HG03565 (cell line): ENCODE data around the gene FITM1.
"Not testable (repeated sequence)": the region's sequence is repeated elsewhere in the genome, so short reads cannot be mapped to it uniquely, and the experiment has no call there.

Experiments used
- ATAC-seq: cut with Tn5 transposase; IDR thresholded peaks from one replicate; pipeline ENCODE4 v1.9.1; 2021; ENCODE audit warnings: mild to moderate bottlenecking, moderate library complexity; ENCODE audit not compliant: unreplicated experiment

FITM1 gene

GRCh38 chr14:24098229-24098926 is 32.1 kb upstream of the FITM1 start:
- no peak for ATAC-seq

GRCh38 chr14:24098927-24099813 is 31.3 kb upstream of the FITM1 start:
- ATAC-seq: no peak

DNA sequence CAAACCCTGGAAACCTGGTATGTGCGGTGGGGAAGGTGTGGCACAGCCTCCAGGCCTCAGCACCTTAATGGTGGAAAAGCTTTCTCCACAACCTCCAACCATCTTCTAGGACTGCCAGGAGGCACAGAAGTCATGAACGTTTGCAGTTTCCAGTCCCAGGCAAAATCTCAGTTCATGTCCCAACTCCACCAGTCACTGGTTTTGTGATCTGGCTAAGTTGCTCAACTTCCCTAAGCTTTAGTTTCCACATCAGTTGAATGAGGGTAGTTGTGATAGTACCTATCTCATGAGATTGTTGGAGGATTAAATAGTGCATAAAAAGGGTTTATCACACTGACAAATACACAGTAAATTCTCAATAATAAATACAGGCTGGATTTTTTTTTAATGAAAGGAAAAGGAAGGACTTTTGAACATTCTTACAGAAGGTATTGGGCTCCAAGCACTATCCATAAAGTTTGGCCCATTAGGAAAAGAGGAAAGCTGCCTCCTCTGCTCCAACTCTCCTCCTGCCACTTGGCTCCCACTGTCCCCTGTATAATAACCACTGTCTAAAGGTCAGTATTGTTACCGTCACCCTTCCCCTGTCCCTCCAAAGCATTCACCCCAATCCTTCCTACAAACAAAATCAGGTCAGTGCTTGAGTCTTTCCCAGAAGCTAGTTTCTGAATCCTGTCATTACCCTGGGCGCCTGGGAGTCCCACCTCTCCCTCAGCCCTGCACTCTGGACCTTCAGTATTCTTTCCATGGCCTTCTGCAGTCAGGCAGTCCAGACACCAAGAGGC is 30.1 kb upstream of the FITM1 start:
- ATAC-seq: no peak

DNA sequence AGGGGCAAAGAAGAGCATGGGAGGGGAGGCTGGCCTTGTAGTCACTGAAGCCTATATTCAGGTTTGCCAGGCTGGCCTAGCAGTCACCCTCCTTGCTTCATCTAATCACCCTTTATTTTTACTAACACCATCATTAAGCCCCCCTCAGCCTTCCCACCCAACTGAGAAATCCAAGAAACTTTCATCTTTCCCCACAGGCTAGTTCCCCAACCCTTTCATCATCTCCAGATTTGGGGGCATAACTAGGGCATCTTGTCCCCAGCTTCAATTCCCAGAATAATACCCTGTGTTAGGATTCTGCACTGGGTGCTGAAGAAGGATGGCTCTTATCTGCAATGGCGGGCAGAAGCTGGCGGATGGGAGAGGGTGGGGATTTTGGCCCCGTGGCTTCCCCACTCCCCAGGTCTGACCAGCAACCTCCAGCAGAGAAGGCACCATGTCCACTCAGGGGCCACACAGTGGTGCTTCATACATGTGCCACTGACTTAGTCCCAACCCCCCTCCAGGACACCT is 29.4 kb upstream of the FITM1 start:
- ATAC-seq: no peak

- ATAC-seq: no peak
Observed at GRCh38 chr14:24102357-24103048, 28.0 kb upstream of the FITM1 start.

DNA sequence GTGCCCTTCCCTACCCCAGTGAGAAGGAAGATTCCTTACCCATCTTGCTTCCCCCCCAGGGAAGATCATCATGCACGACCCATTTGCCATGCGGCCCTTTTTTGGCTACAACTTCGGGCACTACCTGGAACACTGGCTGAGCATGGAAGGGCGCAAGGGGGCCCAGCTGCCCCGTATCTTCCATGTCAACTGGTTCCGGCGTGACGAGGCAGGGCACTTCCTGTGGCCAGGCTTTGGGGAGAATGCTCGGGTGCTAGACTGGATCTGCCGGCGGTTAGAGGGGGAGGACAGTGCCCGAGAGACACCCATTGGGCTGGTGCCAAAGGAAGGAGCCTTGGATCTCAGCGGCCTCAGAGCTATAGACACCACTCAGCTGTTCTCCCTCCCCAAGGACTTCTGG is 27.0 kb upstream of the FITM1 start:
- ATAC-seq: no peak

DNA sequence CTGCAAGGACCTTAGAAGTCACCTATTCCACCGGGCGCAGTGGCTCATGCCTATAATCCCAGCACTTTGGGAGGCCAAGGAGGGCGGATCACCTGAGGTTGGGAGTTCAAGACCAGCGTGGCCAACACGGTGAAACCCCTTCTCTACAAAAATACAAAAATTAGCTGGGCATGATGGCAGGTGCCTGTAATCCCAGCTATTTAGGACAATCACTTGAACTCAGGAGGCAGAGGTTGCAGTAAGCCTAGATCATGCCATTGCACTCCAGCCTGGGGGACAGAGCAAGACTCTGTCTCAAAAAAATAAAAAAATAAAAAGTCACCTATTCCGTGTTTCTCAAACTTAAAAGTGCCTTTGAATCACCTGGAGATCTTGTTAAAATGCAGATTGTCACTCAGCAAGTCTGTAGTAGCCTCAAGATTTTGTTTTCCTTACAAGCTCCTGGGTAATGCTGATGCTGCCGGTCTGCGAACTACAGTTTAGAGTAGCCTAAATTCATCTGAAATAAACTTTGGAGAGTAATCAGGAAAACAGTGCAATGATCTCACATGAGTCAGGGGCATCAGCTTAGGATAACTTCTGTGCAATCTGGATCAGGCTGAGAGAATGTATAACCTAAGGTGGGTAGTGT is 24.7 kb upstream of the FITM1 start:
- not testable (repeated sequence) for ATAC-seq

DNA sequence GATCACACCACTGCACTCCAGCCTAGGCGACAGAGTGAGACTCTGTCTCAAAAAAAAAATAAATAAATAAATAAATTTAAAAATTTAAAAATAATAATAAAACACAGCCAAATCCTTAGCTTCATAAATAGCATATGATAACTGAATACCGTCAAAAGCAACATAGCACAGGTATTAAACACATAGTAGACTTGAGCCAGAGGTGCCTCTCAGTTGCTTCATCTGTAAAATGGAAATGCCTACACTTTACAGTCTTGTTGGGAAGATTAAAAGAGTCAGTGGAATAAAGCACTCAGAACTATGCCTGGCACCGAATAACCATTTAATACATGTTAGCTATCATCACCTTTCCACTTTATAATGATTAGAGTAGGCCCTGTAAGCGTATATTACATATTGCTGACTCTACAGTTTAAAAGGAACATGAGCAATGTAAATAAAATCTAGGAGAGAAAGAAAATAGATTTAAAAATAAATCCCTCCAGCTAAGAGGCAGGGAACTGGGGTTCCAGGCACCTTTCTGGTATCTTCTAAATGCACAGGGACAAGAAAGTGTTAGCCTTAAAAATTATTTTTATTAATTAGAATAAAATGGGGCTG is 23.7 kb upstream of the FITM1 start:
- ATAC-seq: no peak

DNA sequence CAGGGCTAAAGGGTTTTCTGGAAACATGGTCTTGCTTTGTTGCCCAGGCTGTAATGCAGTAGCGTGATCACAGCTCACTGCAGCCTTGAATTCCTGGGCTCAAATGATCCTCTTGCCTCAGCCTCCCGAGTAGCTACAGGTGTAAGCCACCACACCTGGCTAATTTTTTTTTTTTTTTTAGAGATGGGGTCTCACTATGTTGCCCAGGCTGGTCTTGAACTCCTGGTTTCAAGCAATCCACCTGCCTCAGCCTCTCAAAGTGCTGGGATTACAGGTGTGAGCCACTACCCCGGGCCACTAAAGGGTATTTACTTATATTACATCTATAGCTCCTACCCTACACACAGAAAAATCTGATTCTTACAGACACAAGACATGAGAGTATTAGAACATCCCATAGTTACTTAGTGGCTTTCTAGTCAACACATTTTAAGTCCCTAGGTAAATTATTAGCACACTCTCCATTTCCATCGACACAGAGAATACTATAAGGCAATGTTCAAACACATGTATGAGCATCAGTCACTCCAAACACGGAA is 22.1 kb upstream of the FITM1 start:
- no peak for ATAC-seq

DNA sequence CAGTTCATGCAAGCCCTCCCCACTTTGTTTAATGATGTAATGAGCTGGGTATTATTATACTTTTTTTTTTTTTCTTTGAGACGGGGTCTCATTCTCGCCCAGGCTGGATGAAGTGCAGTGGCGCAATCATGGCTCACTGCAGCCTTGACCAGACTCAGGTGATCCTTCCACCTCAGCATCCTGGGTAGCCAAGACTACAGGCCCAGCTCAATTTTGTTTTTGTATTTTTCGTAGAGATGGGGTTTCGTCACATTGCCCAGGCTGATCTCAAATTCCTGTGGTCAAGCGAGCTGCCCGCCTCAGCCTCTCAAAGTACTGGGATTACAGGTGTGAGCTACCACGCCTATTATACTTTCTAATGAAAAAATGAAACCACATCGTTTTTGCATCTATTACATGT is 20.4 kb upstream of the FITM1 start:
- ATAC-seq: no peak

DNA sequence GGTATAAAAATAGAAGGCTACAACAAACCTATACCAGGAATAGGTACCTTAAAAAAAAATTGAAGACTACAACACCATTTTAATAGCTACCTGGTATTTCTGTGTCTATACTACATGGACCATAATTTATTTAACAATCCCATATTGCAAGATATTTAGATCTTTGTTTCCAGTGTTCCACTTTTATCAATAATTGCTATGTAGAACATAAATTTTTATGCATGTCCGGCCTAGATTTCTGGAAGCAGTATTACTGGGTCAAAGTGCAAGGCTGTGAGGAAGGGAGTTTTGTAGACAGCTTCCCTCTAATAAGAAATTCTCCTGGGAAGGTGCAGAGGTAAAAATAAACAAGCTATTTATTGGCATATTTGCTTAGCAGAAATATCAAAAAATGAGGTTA is 19.9 kb upstream of the FITM1 start:
- no peak for ATAC-seq

DNA sequence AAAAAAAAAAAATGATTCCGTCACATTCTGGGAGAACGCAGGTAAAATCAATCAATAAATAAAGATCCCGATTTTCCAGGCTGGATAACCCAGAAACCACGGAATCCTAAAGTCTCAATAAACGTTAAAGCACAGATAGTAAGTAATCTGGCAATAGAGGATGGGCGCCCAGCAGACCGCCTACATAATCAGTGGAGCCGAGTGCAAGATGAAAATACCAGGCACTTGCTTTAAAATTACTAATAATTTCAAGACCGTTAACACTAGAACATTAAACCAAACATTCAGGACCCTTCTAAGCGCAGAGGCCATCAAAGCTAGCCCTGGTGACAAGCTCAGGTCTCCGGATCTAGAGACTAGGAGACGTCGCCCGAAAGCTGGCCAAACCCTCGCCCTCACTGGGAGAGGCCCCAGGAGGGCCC is 17.1 kb upstream of the FITM1 start:
- no peak for ATAC-seq

GRCh38 chr14:24113801-24114531 is 16.5 kb upstream of the FITM1 start:
- peak; percentile 18 for ATAC-seq

GRCh38 chr14:24114532-24115421 is 15.7 kb upstream of the FITM1 start, which contains the start of the genes DCAF11 and NRL:
Gene DCAF11, plus strand, starts transcription at chr14:24114777. Its CDS starts 818 bp downstream, at chr14:24115595.
Gene NRL, minus strand, starts transcription at chr14:24114949. Its CDS starts 32,101 bp downstream, at chr14:24082848.
- peak; percentile 77 for ATAC-seq

GRCh38 chr14:24115422-24116127 is 14.9 kb upstream of the FITM1 start:
- ATAC-seq: no peak

DNA sequence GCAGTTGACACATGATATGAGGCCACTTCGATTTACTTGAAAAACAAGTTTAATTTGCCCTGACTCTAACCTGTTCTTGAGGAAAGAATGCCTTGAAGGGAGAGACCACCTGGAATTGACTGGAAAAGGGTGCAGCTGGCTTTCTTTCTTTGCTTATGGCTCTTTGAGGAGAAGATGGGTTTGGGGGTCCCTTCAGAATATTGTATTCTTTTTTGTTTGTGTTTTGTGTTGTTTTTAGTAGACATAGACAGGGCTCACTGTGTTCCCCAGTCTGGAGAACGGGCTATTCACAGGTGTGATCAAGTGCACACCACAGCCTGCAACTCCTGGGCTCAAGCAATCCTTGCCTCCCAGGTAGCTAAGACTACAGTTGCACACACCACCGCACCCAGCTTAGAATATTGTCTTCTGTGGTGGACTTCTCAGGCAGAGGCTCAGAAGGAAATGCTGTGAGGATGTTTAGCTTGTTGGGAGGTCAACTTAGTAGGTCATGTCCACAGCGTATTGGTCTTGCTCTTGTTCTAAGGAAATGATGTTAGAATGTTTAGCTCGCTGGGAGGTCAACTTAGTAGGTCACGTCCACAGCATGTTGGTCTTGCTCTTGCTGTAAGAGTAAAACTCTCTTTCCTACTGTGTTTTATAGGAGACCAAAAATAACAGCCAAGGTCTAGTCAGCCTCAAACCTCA is 14.2 kb upstream of the FITM1 start:
- ATAC-seq: no peak
